A549 (cell line): ENCODE data around the gene TXNRD1. TPM values are rescaled to one million over a fixed set of nuclear protein-coding genes. Genes with fewer than 3 reads are reported as not detected.

Source experiments
- ATAC-seq, 2 experiments: fragments of 200-7000 bp in 1 of 2; fragments of >200 bp in 1 of 2; cut with Nextera tagmentation in 1 of 2; cut with Tn5 transposase in 1 of 2; 3 replicates each; pipeline versions ENCODE4 v1.8.0 to v1.9.1; 2018 to 2020; ENCODE audit warnings: mild to moderate bottlenecking in 1 of 2, moderate library complexity in 1 of 2
- CTCF ChIA-PET: fragments of 300-600 bp; sonication (Branson Sonifier 250); formaldehyde crosslinking; extraction: SDS; loops from one replicate; lab custom pipeline; 2021; ENCODE audit warnings: antibody characterized with exemption, inconsistent platforms; lab: Yijun Ruan, JAX
- POLR2A ChIA-PET: fragments of 350-600 bp; formaldehyde crosslinking; extraction: SDS; loops from one replicate; lab custom pipeline; 2021; ENCODE audit warnings: antibody characterized with exemption, inconsistent platforms; lab: Yijun Ruan, JAX
- DNase-seq, 2 experiments: peaks; one replicate each; pipeline versions ENCODE4 v3.0.0 to v3.0.0-alpha.2; 2011 to 2016; ENCODE audit warnings: low read depth in 1 of 2, low spot score in 1 of 2
- FAIRE-seq: peaks from 2 replicates; lab custom pipeline; 2011; peaks lifted over from hg19 to GRCh38; lab: Jason Lieb, UNC
- H3K27ac ChIP-seq, 2 experiments: fragments of >200 bp; sonication (Bioruptor Twin); formaldehyde crosslinking; 3 replicates each; pipeline ENCODE4 v1.5.1; 2016 to 2017
- H3K4me1 ChIP-seq: fragments of >200 bp; sonication (Bioruptor Twin); formaldehyde crosslinking; 3 replicates; pipeline ENCODE4 v1.6.1; 2016
- H3K4me2 ChIP-seq: fragments of >200 bp; sonication (Bioruptor Twin); formaldehyde crosslinking; 3 replicates; pipeline ENCODE4 v1.6.1; 2016
- H3K4me3 ChIP-seq: fragments of >200 bp; sonication (Bioruptor Twin); formaldehyde crosslinking; 3 replicates; pipeline ENCODE4 v1.5.1; 2016
- H3K9me3 ChIP-seq: fragments of >200 bp; sonication (Bioruptor Twin); formaldehyde crosslinking; 3 replicates; pipeline ENCODE4 v1.6.1; 2016
- CBX8 ChIP-seq: fragments of 200-600 bp; sonication (generic); IDR thresholded peaks from 2 replicates; pipeline ENCODE4 v1.6.1; 2016
- CEBPB ChIP-seq, 2 experiments: fragments of >200 bp in 1 of 2; sonication (Bioruptor Twin) in 1 of 2; formaldehyde crosslinking in 1 of 2; IDR thresholded peaks; 2 replicates each; pipeline ENCODE4 v1.6.1; 2012 to 2016
- CHD4 ChIP-seq: fragments of 200-600 bp; sonication (generic); IDR thresholded peaks from 2 replicates; pipeline ENCODE4 v1.6.1; 2016; ENCODE audit warnings: antibody characterized with exemption, mild to moderate bottlenecking, borderline replicate concordance
- EHF ChIP-seq: fragments of 250-450 bp; sonication (Bioruptor Pico); IDR thresholded peaks from 2 replicates; pipeline ENCODE4 v1.5.0; 2020; ENCODE audit warnings: mild to moderate bottlenecking
- EHMT2 ChIP-seq: fragments of 200-600 bp; sonication (generic); IDR thresholded peaks from 2 replicates; pipeline ENCODE4 v1.6.1; 2016; ENCODE audit warnings: antibody characterized with exemption, low read depth, mild to moderate bottlenecking, moderate library complexity
- EP300 ChIP-seq, 2 experiments: fragments of >200 bp; sonication (Bioruptor Twin); formaldehyde crosslinking; IDR thresholded peaks; 2 replicates in 1 of 2; 3 replicates in 1 of 2; pipeline ENCODE4 v1.6.1; 2016 to 2017
- FOSB ChIP-seq: fragments of 250-450 bp; sonication (Bioruptor Pico); IDR thresholded peaks from 2 replicates; pipeline ENCODE4 v1.5.0; 2020; ENCODE audit warnings: mild to moderate bottlenecking, moderate library complexity
- FOSL2 ChIP-seq, 2 experiments: fragments of 450-650 bp in 1 of 2; fragments of >200 bp in 1 of 2; sonication (Bioruptor Twin) in 1 of 2; formaldehyde crosslinking; IDR thresholded peaks; 2 replicates each; pipeline versions ENCODE4 v1.5.0 to v1.6.1; 2016 to 2020; ENCODE audit warnings: mild to moderate bottlenecking in 1 of 2, moderate library complexity in 1 of 2
- FOXS1 ChIP-seq: fragments of 250-450 bp; sonication (Bioruptor Pico); IDR thresholded peaks from 2 replicates; pipeline ENCODE4 v1.5.0; 2020; ENCODE audit warnings: mild to moderate bottlenecking, moderate library complexity
- HDAC2 ChIP-seq: fragments of 200-600 bp; sonication (generic); IDR thresholded peaks from 2 replicates; pipeline ENCODE4 v1.6.1; 2016
- HOXA7 ChIP-seq: fragments of 250-450 bp; sonication (Bioruptor Pico); IDR thresholded peaks from 2 replicates; pipeline ENCODE4 v1.5.0; 2020; ENCODE audit warnings: mild to moderate bottlenecking, moderate library complexity
- HOXB5 ChIP-seq: fragments of 250-450 bp; sonication (Bioruptor Pico); IDR thresholded peaks from 2 replicates; pipeline ENCODE4 v1.5.0; 2020; ENCODE audit warnings: mild to moderate bottlenecking, moderate library complexity
- JUN ChIP-seq, 2 experiments: fragments of >200 bp; sonication (Bioruptor Twin); formaldehyde crosslinking; IDR thresholded peaks; 2 replicates in 1 of 2; 3 replicates in 1 of 2; pipeline ENCODE4 v1.6.1; 2016 to 2017
- MAFK ChIP-seq: fragments of 450-650 bp; IDR thresholded peaks from 2 replicates; pipeline ENCODE4 v1.6.1; 2014; ENCODE audit not compliant: partially characterized antibody
- NFE2L2 ChIP-seq: fragments of 150-350 bp; conservative IDR thresholded peaks from 2 replicates; pipeline ENCODE4 v1.6.1; 2014; ENCODE audit warnings: low read length
- NPAS2 ChIP-seq: fragments of 250-450 bp; sonication (Bioruptor Pico); IDR thresholded peaks from 2 replicates; pipeline ENCODE4 v1.8.0; 2022; ENCODE audit warnings: mild to moderate bottlenecking, moderate library complexity, borderline replicate concordance
- NR3C1 ChIP-seq: fragments of >200 bp; sonication (Bioruptor Twin); formaldehyde crosslinking; IDR thresholded peaks from 3 replicates; pipeline ENCODE4 v1.6.1; 2017
- PHF8 ChIP-seq: fragments of 200-600 bp; sonication (generic); IDR thresholded peaks from 2 replicates; pipeline ENCODE4 v1.6.1; 2016; ENCODE audit warnings: low read depth, mild to moderate bottlenecking, antibody characterized with exemption, moderate library complexity, borderline replicate concordance
- POLR2A ChIP-seq: IDR thresholded peaks from 2 replicates; pipeline ENCODE4 v1.6.1; 2012; ENCODE audit warnings: mild to moderate bottlenecking, low read length
- POLR2AphosphoS2 ChIP-seq: conservative IDR thresholded peaks from 2 replicates; pipeline ENCODE4 v1.6.1; 2012; ENCODE audit warnings: low read length, improper control_type of control experiment, inconsistent platforms
- RARB ChIP-seq: fragments of 250-450 bp; sonication (Bioruptor Pico); IDR thresholded peaks from 2 replicates; pipeline ENCODE4 v1.8.0; 2021; ENCODE audit warnings: mild to moderate bottlenecking, moderate library complexity
- RNF2 ChIP-seq: fragments of 200-600 bp; sonication (generic); IDR thresholded peaks from 2 replicates; pipeline ENCODE4 v1.6.1; 2016; ENCODE audit warnings: low read depth, mild to moderate bottlenecking, antibody characterized with exemption, moderate library complexity, borderline replicate concordance
- SMC3 ChIP-seq: fragments of >200 bp; sonication (Bioruptor Twin); formaldehyde crosslinking; IDR thresholded peaks from 3 replicates; pipeline ENCODE4 v1.6.1; 2018; ENCODE audit warnings: inconsistent platforms
- TFCP2L1 ChIP-seq: fragments of 250-450 bp; sonication (Bioruptor Pico); IDR thresholded peaks from 2 replicates; pipeline ENCODE4 v1.5.0; 2021; ENCODE audit warnings: mild to moderate bottlenecking
- ZNF302 ChIP-seq: fragments of 250-450 bp; sonication (Bioruptor Pico); IDR thresholded peaks from 2 replicates; pipeline ENCODE4 v1.9.0; 2021; ENCODE audit warnings: inconsistent platforms, mild to moderate bottlenecking, moderate library complexity
- WGBS: methylation state at CpG from one replicate; pipeline ENCODE4 v1.1.6; 2017; ENCODE audit errors: missing lambda C conversion rate; 5-methylcytosine and 5-hydroxymethylcytosine counted together
- polyA plus RNA-seq, 4 experiments: library from polyadenylated mRNA; depleted of rRNA in 3 of 4; stranded (reverse); fragments of >200 nt; fragmentation: RNase III in 1 of 4; extraction: RNeasy Plus Mini Kit Qiagen cat#74134 plus additional on column Dnase treatment in 1 of 4; gene quantifications; 2 replicates in 3 of 4; 3 replicates in 1 of 4; pipeline ENCODE4 v1.2.3, GENCODE V29; 2011 to 2017
- TF ChIP-seq, protein P1 (sequence below): fragments of >200 bp; sonication (Bioruptor Twin); formaldehyde crosslinking; IDR thresholded peaks from 2 replicates; pipeline ENCODE4 v1.6.1; 2016
- TF ChIP-seq, protein P2 (sequence below): IDR thresholded peaks from 2 replicates; pipeline ENCODE4 v1.6.1; 2012
- TF ChIP-seq, protein P3 (sequence below): fragments of 150-350 bp; IDR thresholded peaks from 2 replicates; pipeline ENCODE4 v1.6.1; 2014; ENCODE audit warnings: low read depth, mild to moderate bottlenecking, low read length
- TF ChIP-seq, protein P4 (sequence below): fragments of 450-650 bp; IDR thresholded peaks from 2 replicates; pipeline ENCODE4 v1.6.1; 2014; ENCODE audit warnings: antibody characterized with exemption
- TF ChIP-seq, protein P5 (sequence below): fragments of >200 bp; sonication (Bioruptor Twin); formaldehyde crosslinking; IDR thresholded peaks from 3 replicates; pipeline ENCODE4 v1.5.1; 2016
- TF ChIP-seq, protein P6 (sequence below): fragments of 250-450 bp; sonication (Bioruptor Pico); IDR thresholded peaks from 2 replicates; pipeline ENCODE4 v1.5.0; 2020; ENCODE audit warnings: low read depth, mild to moderate bottlenecking, moderate library complexity

TXNRD1 gene
- polyA plus RNA-seq, 2 of the 4 experiments (the other 2 are of a cell fraction) = 899 to 1,230 TPM

GRCh38 chr12:104345234-104346066 is 129.9 kb downstream of the TXNRD1 start:
- FAIRE-seq (no peak), DNase-seq (peak in 1 of 2 experiments; percentile 23), ATAC-seq (no peak)
- TF ChIP-seq RARB (CRISPR knock-in tag) (peak; percentile 20; the same call in 1 of the 2 replicates), FOSB (CRISPR knock-in tag) (peak; percentile 56), JUN (IDR thresholded peaks at IDR 0.05) (peak; percentile 7 to 47; a peak in 3 of 5 replicates), HOXA7 (CRISPR knock-in tag) (peak; percentile 59), EHF (0 out of 2 replicates have a peak, but pooled peaks have one; percentile 16), TFCP2L1 (CRISPR knock-in tag) (peak; percentile 87), FOSL2 (IDR thresholded peaks at IDR 0.05) (no peak), FOSL2 (CRISPR knock-in tag; IDR thresholded peaks at IDR 0.05) (peak; percentile 3; the same call in 1 of the 2 replicates), POLR2AphosphoS2 (peak; percentile 95; the same call in 1 of the 2 replicates), HOXB5 (no peak)
- TF ChIP-seq, protein P1, sequence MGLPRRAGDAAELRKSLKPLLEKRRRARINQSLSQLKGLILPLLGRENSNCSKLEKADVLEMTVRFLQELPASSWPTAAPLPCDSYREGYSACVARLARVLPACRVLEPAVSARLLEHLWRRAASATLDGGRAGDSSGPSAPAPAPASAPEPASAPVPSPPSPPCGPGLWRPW = no peak
- TF ChIP-seq, protein P2, sequence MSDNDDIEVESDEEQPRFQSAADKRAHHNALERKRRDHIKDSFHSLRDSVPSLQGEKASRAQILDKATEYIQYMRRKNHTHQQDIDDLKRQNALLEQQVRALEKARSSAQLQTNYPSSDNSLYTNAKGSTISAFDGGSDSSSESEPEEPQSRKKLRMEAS = no peak
- Histone ChIP-seq H3K27ac (no peak overlapping the region), H3K4me2 (peak overlapping the region; percentile 27; the same call in 2 of the 3 replicates), H3K9me3 (no peaks in the 10 kb centered on the region), H3K4me3 (no peak overlapping the region), H3K4me1 (peaks cover 100% of the 10 kb centered on the region)
- CTCF ChIA-PET = interaction anchor here (0.9 to 2.1 kb wide), 2 partner anchors 36 to 462 kb away, joined by 3 to 8 read pairs; no protein-coding TSS in a partner anchor
- POLR2A ChIA-PET = no interaction called here
- whole genome bisulfite sequencing = 68% methylated on average over 7 of the region's 7 CpGs

DNA sequence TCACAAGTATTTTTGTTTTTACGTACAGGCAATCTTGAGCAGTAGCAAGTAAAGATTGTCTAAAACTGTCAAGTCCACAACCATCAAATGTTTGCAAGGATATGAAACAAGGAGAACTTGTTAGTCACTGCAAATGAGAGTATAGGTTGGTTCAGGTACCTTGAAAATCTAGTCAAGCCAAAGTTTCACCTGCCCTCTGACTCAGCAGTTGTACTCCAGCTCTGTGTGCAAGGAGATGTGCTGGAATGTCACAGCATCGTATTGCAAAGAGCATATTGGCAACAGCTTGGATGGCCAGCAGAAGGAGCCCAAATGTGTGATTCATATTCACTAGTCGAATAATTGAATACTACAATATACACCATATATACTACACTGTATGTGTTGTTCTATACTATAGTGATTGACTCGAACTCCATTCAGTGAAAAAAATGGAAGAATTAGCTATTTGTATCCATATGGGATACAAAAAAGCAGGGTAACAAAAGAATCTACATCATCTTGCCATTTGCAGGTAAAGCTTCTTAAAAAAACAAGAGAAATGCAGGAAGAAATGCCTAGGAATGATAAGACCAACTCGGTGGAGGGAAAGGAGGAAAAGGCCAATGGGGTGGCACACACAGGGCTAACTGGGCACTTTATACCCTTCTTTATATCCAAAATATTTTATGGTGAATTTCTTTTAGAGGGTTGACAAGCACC is 131.9 kb downstream of the TXNRD1 start:
- POLR2A ChIA-PET = no interaction called here
- TF ChIP-seq PHF8 (no peak), POLR2A (no peak), NPAS2 (CRISPR knock-in tag) (no peak), CEBPB (IDR thresholded peaks at IDR 0.05) (no peak), POLR2AphosphoS2 (peak; percentile 100), JUN (IDR thresholded peaks at IDR 0.05) (peak; percentile 5 to 28; a peak in 1 of 5 replicates), FOXS1 (no peak), CBX8 (no peak), FOSL2 (IDR thresholded peaks at IDR 0.05) (no peak), FOSL2 (CRISPR knock-in tag; IDR thresholded peaks at IDR 0.05) (no peak), EP300 (IDR thresholded peaks at IDR 0.05) (no peak), CHD4 (no peak), NR3C1 (no peak), EHMT2 (no peak), RNF2 (no peak), MAFK (peak; percentile 69), HDAC2 (no peak), SMC3 (no peak), ZNF302 (CRISPR knock-in tag) (no peak), NFE2L2 (0 out of 2 replicates have a peak, but pooled peaks have one; percentile 40), TFCP2L1 (CRISPR knock-in tag) (peak; percentile 74)
- TF ChIP-seq, protein P3, sequence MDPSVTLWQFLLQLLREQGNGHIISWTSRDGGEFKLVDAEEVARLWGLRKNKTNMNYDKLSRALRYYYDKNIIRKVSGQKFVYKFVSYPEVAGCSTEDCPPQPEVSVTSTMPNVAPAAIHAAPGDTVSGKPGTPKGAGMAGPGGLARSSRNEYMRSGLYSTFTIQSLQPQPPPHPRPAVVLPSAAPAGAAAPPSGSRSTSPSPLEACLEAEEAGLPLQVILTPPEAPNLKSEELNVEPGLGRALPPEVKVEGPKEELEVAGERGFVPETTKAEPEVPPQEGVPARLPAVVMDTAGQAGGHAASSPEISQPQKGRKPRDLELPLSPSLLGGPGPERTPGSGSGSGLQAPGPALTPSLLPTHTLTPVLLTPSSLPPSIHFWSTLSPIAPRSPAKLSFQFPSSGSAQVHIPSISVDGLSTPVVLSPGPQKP = no peak
- TF ChIP-seq, protein P4, sequence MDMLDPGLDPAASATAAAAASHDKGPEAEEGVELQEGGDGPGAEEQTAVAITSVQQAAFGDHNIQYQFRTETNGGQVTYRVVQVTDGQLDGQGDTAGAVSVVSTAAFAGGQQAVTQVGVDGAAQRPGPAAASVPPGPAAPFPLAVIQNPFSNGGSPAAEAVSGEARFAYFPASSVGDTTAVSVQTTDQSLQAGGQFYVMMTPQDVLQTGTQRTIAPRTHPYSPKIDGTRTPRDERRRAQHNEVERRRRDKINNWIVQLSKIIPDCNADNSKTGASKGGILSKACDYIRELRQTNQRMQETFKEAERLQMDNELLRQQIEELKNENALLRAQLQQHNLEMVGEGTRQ = no peak
- TF ChIP-seq, protein P5, sequence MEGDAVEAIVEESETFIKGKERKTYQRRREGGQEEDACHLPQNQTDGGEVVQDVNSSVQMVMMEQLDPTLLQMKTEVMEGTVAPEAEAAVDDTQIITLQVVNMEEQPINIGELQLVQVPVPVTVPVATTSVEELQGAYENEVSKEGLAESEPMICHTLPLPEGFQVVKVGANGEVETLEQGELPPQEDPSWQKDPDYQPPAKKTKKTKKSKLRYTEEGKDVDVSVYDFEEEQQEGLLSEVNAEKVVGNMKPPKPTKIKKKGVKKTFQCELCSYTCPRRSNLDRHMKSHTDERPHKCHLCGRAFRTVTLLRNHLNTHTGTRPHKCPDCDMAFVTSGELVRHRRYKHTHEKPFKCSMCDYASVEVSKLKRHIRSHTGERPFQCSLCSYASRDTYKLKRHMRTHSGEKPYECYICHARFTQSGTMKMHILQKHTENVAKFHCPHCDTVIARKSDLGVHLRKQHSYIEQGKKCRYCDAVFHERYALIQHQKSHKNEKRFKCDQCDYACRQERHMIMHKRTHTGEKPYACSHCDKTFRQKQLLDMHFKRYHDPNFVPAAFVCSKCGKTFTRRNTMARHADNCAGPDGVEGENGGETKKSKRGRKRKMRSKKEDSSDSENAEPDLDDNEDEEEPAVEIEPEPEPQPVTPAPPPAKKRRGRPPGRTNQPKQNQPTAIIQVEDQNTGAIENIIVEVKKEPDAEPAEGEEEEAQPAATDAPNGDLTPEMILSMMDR = no peak
- TF ChIP-seq, protein P6, sequence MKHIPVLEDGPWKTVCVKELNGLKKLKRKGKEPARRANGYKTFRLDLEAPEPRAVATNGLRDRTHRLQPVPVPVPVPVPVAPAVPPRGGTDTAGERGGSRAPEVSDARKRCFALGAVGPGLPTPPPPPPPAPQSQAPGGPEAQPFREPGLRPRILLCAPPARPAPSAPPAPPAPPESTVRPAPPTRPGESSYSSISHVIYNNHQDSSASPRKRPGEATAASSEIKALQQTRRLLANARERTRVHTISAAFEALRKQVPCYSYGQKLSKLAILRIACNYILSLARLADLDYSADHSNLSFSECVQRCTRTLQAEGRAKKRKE (CRISPR knock-in tag) = no peak

More for the DNA sequence above, 131.9 kb downstream of the TXNRD1 start:
- Histone ChIP-seq H3K4me1 (peaks cover 100% of the 10 kb centered on the region), H3K27ac (peak overlapping the region in 1 of 2 experiments; percentile 42; a peak in 2 of 6 replicates), H3K4me2 (no peak overlapping the region), H3K4me3 (no peak overlapping the region), H3K9me3 (no peaks in the 10 kb centered on the region)
- FAIRE-seq = no peak
- WGBS = 59% methylated on average over 5 of the region's 5 CpGs
- peak in 1 of 2 experiments; percentile 51 for DNase-seq
- CTCF ChIA-PET = interaction anchor here (1.3 kb wide), 1 partner anchor 708 kb away, joined by 4 read pairs; no protein-coding TSS in a partner anchor
- peak; percentile 0 to 1; a peak in 2 of 6 replicates for ATAC-seq
